OCI-LY1 (cell line): ENCODE data around the gene KPNB1.

ENCODE experiments used
- H2AFZ ChIP-seq: fragments of 200-600 bp; sonication (generic), shearing (Covaris generic); 2 replicates; pipeline ENCODE4 v1.6.0; 2014; ENCODE audit warnings: antibody characterized with exemption, mild to moderate bottlenecking, low read length
- H3F3A ChIP-seq: fragments of 200-600 bp; sonication (generic), shearing (Covaris generic); 2 replicates; pipeline ENCODE4 v1.6.0; 2014; ENCODE audit warnings: mild to moderate bottlenecking, antibody characterized with exemption, low read length, moderate library complexity; ENCODE audit not compliant: insufficient read depth
- H3K27ac ChIP-seq: fragments of 200-600 bp; sonication (generic); 2 replicates; pipeline ENCODE4 v1.5.1; 2014; ENCODE audit warnings: low read length, mixed run types, mild to moderate bottlenecking, low read depth; ENCODE audit not compliant: poor library complexity, severe bottlenecking
- H3K27me3 ChIP-seq: fragments of 200-600 bp; sonication (generic); 2 replicates; pipeline ENCODE4 v1.6.0; 2014; ENCODE audit warnings: antibody characterized with exemption, mild to moderate bottlenecking, low read length, moderate library complexity; ENCODE audit not compliant: insufficient read depth
- H3K36me3 ChIP-seq: fragments of 200-600 bp; sonication (generic); 2 replicates; pipeline ENCODE4 v1.6.1; 2014; ENCODE audit warnings: mild to moderate bottlenecking, antibody characterized with exemption, low read length, moderate library complexity, mixed read lengths; ENCODE audit not compliant: insufficient read depth
- H3K4me1 ChIP-seq: fragments of 200-600 bp; sonication (generic); 2 replicates; pipeline ENCODE4 v1.5.1; 2014; ENCODE audit warnings: mild to moderate bottlenecking, low read length, moderate library complexity; ENCODE audit not compliant: insufficient read depth, severe bottlenecking
- H3K4me2 ChIP-seq: fragments of 200-600 bp; sonication (generic), shearing (Covaris generic); 2 replicates; pipeline ENCODE4 v1.6.1; 2014; ENCODE audit warnings: low read length
- H3K4me3 ChIP-seq: fragments of 200-600 bp; sonication (generic); 2 replicates; pipeline ENCODE4 v1.5.1; 2014; ENCODE audit warnings: low read length, low read depth, mild to moderate bottlenecking, mixed read lengths; ENCODE audit not compliant: poor library complexity, severe bottlenecking
- H3K79me2 ChIP-seq: fragments of 200-600 bp; shearing (Covaris generic); 2 replicates; pipeline ENCODE4 v1.6.1; 2016; ENCODE audit warnings: mixed run types, low read length, mixed read lengths; ENCODE audit not compliant: insufficient read depth
- H3K9ac ChIP-seq: fragments of 200-600 bp; sonication (generic), shearing (Covaris generic); 2 replicates; pipeline ENCODE4 v1.6.1; 2014; ENCODE audit warnings: mild to moderate bottlenecking, low read length, mixed read lengths
- H3K9me2 ChIP-seq: fragments of 200-600 bp; sonication (generic), shearing (Covaris generic); 2 replicates; pipeline ENCODE4 v1.6.1; 2014; ENCODE audit warnings: low read depth, mild to moderate bottlenecking, low read length, mixed read lengths
- H3K9me3 ChIP-seq: fragments of 200-600 bp; shearing (Covaris generic); 2 replicates; pipeline ENCODE4 v1.6.1; 2014; ENCODE audit warnings: low read length, mixed read lengths
- H4K20me1 ChIP-seq: fragments of 200-600 bp; sonication (generic), shearing (Covaris generic); 2 replicates; pipeline ENCODE4 v1.6.0; 2016; ENCODE audit warnings: mild to moderate bottlenecking, low read length; ENCODE audit not compliant: insufficient read depth
- CTCF ChIP-seq: fragments of 200-600 bp; sonication (generic), shearing (Covaris generic); IDR thresholded peaks from 2 replicates; pipeline ENCODE4 v1.5.1; 2017; ENCODE audit warnings: mild to moderate bottlenecking, antibody characterized with exemption, low read length, moderate library complexity, mixed read lengths
- EZH2 ChIP-seq: fragments of 200-600 bp; sonication (generic), shearing (Covaris generic); IDR thresholded peaks from 2 replicates; pipeline ENCODE4 v1.8.0; 2017; ENCODE audit warnings: borderline replicate concordance, mixed run types, mild to moderate bottlenecking, antibody characterized with exemption, low read length, moderate library complexity, mixed read lengths

Gene KPNB1

GRCh38 chr17:47649153-47649971 lies at the start of gene KPNB1:
Gene KPNB1, plus strand, starts transcription at chr17:47649919. Its CDS starts 326 bp downstream, at chr17:47650245.
- no peaks in the 10 kb centered on the region for H3F3A ChIP-seq
- H3K4me1 ChIP-seq = peaks cover 47% of the 10 kb centered on the region
- peaks cover 37% of the 10 kb centered on the region for H3K36me3 ChIP-seq
- peak within 1 kb of the TSS; percentile 88 for H3K4me2 ChIP-seq
- H3K79me2 ChIP-seq = peaks cover 33% of the 10 kb centered on the region
- TF ChIP-seq EZH2 = no peak
- no peak for TF ChIP-seq CTCF
- H3K27ac ChIP-seq = peak within 1 kb of the TSS; percentile 90
- no peaks in the 10 kb centered on the region for H3K27me3 ChIP-seq
- H3K4me3 ChIP-seq = peak within 1 kb of the TSS; percentile 78
- H4K20me1 ChIP-seq = no peaks in the 10 kb centered on the region
- H2AFZ ChIP-seq = no peak within 1 kb of the TSS
- no peaks in the 10 kb centered on the region for H3K9me3 ChIP-seq
- no peaks in the 10 kb centered on the region for H3K9me2 ChIP-seq
- H3K9ac ChIP-seq = peak within 1 kb of the TSS; percentile 97

GRCh38 chr17:47603830-47604597 lies 45.7 kb upstream of the KPNB1 start:
- peaks cover 82% of the 10 kb centered on the region for H3K36me3 ChIP-seq
- H3K9me2 ChIP-seq = no peaks in the 10 kb centered on the region
- H3K9me3 ChIP-seq = no peaks in the 10 kb centered on the region
- no peaks in the 10 kb centered on the region for H3F3A ChIP-seq
- H3K79me2 ChIP-seq = no peaks in the 10 kb centered on the region
- TF ChIP-seq EZH2 = no peak
- TF ChIP-seq CTCF = no peak
- H3K4me2 ChIP-seq = no peak overlapping the region
- no peak overlapping the region for H3K9ac ChIP-seq
- H4K20me1 ChIP-seq = no peaks in the 10 kb centered on the region
- H3K4me1 ChIP-seq = peaks cover 18% of the 10 kb centered on the region
- H2AFZ ChIP-seq = no peak overlapping the region
- H3K27ac ChIP-seq = peak overlapping the region; percentile 60
- H3K4me3 ChIP-seq = no peak overlapping the region
- H3K27me3 ChIP-seq = no peaks in the 10 kb centered on the region

GRCh38 chr17:47604598-47604927 lies 45.2 kb upstream of the KPNB1 start:
- Histone ChIP-seq H2AFZ (no peak overlapping the region), H3K4me2 (no peak overlapping the region), H3K27ac (peak overlapping the region; percentile 60), H3K36me3 (peaks cover 84% of the 10 kb centered on the region), H3K79me2 (no peaks in the 10 kb centered on the region), H3K9me3 (no peaks in the 10 kb centered on the region), H3K4me1 (peaks cover 18% of the 10 kb centered on the region), H3K9ac (no peak overlapping the region), H3K4me3 (no peak overlapping the region), H3K9me2 (no peaks in the 10 kb centered on the region), H3K27me3 (no peaks in the 10 kb centered on the region), H4K20me1 (no peaks in the 10 kb centered on the region), H3F3A (no peaks in the 10 kb centered on the region)
- TF ChIP-seq CTCF (no peak), EZH2 (no peak)
